K562 (cell line): ENCODE results near the gene SGPP2. TPM values are rescaled to one million over a fixed set of nuclear protein-coding genes. Genes with fewer than 3 reads are reported as not detected.

Experiments
- ATAC-seq: fragments of 200-7000 bp; cut with Tn5 transposase; 3 replicates; pipeline ENCODE4 v1.9.1; 2020; ENCODE audit warnings: moderate library complexity
- BruUV-seq: library from RNA; stranded (reverse); fragments of 400-500 nt; replicated peaks from 2 replicates; lab custom pipeline; 2021; lab: Mats Ljungman, UMichigan
- CTCF ChIA-PET: fragments of 300-600 bp; formaldehyde crosslinking; extraction: SDS; loops from one replicate; lab custom pipeline; 2021; ENCODE audit warnings: low intra/inter-chr PET ratio; lab: Yijun Ruan, JAX
- POLR2A ChIA-PET: fragments of 300-600, 350-650 bp; sonication (Branson Sonifier 250); formaldehyde crosslinking; extraction: SDS; loops from one replicate; lab custom pipeline; 2021; ENCODE audit warnings: antibody characterized with exemption, inconsistent platforms; lab: Yijun Ruan, JAX
- DNase-seq, 4 experiments: peaks; one replicate each; pipeline versions ENCODE4 v3.0.0 to v3.0.0-alpha.2; 2011 to 2018; ENCODE audit warnings: low spot score in 3 of 4, mixed read lengths in 3 of 4; ENCODE audit errors: extremely low read depth in 1 of 4
- FAIRE-seq: peaks from 2 replicates; lab custom pipeline; 2011; peaks lifted over from hg19 to GRCh38; lab: Jason Lieb, UNC
- H2AFZ ChIP-seq: 2 replicates; pipeline ENCODE4 v1.6.0; 2011; ENCODE audit warnings: low read depth, low read length, control low read depth, inconsistent platforms
- H3K27ac ChIP-seq: fragments of 200-600 bp; 3 replicates; pipeline ENCODE4 v1.8.0; 2011; ENCODE audit warnings: low read depth, mild to moderate bottlenecking, control low read depth, inconsistent platforms, low read length, moderate library complexity, mixed read lengths; ENCODE audit errors: extremely low read depth
- H3K27me3 ChIP-seq, 2 experiments: fragments of 300-600 bp in 1 of 2; 2 replicates in 1 of 2; 3 replicates in 1 of 2; pipeline versions ENCODE4 v1.6.0 to v1.8.0; 2011; ENCODE audit warnings: inconsistent platforms in 2 of 2, low read length in 2 of 2, mild to moderate bottlenecking in 1 of 2, mixed read lengths in 1 of 2, moderate library complexity in 1 of 2; ENCODE audit not compliant: control insufficient read depth in 2 of 2, insufficient read depth in 2 of 2
- H3K36me3 ChIP-seq: fragments of 300-600 bp; 3 replicates; pipeline ENCODE4 v1.8.0; 2011; ENCODE audit warnings: mild to moderate bottlenecking, low read length, inconsistent platforms; ENCODE audit not compliant: control insufficient read depth, insufficient read depth
- H3K4me1 ChIP-seq, 2 experiments: fragments of 200-600 bp in 1 of 2; replicated peaks in 1 of 2; 2 replicates in 1 of 2; 3 replicates in 1 of 2; pipeline versions ENCODE4 v1.5.1 to v1.8.0; 2011; ENCODE audit warnings: inconsistent platforms in 2 of 2, low read length in 2 of 2, mild to moderate bottlenecking in 1 of 2, mixed read lengths in 1 of 2, moderate library complexity in 1 of 2; ENCODE audit not compliant: control insufficient read depth in 2 of 2, insufficient read depth in 2 of 2
- H3K4me2 ChIP-seq: 2 replicates; pipeline ENCODE4 v1.6.1; 2011; ENCODE audit warnings: low read length, control low read depth, inconsistent platforms, mixed read lengths; ENCODE audit not compliant: insufficient read depth
- H3K4me3 ChIP-seq: fragments of 200-600 bp; sonication (generic), shearing (Covaris generic); 2 replicates; pipeline ENCODE4 v1.5.1; 2016; ENCODE audit warnings: control low read depth, inconsistent platforms
- H3K79me2 ChIP-seq: fragments of 200-600 bp; 3 replicates; pipeline ENCODE4 v1.8.0; 2011; ENCODE audit warnings: low read length, inconsistent platforms; ENCODE audit not compliant: control insufficient read depth, insufficient read depth
- H3K9ac ChIP-seq, 2 experiments: 2 replicates each; pipeline versions ENCODE4 v1.6.0 to v1.6.1; 2011; ENCODE audit warnings: low read depth in 2 of 2, low read length in 2 of 2, control low read depth in 1 of 2, inconsistent platforms in 1 of 2, mild to moderate bottlenecking in 1 of 2, mixed read lengths in 1 of 2; ENCODE audit not compliant: insufficient read depth in 1 of 2
- H3K9me1 ChIP-seq: one replicate; pipeline ENCODE4 v1.6.0; 2011; ENCODE audit warnings: inconsistent platforms, mild to moderate bottlenecking, low read length, moderate library complexity; ENCODE audit not compliant: control insufficient read depth, insufficient read depth
- H3K9me3 ChIP-seq: replicated peaks from 2 replicates; pipeline ENCODE4 v1.5.1; 2011; ENCODE audit warnings: low read depth, low read length, inconsistent platforms; ENCODE audit not compliant: control insufficient read depth, insufficient read depth
- H4K20me1 ChIP-seq: replicated peaks from 2 replicates; pipeline ENCODE4 v1.6.1; 2011; ENCODE audit warnings: low read length, inconsistent platforms, mixed read lengths; ENCODE audit not compliant: control insufficient read depth, insufficient read depth
- BACH1 ChIP-seq: fragments of 200-800 bp; sonication (Bioruptor generic); IDR thresholded peaks from 2 replicates; pipeline ENCODE4 v1.6.1; 2016; ENCODE audit warnings: missing genetic modification characterization, missing compliant biosample characterization
- C11orf30 ChIP-seq: fragments of 450-650 bp; IDR thresholded peaks from 2 replicates; pipeline ENCODE4 v1.6.1; 2016; ENCODE audit warnings: low read depth, mild to moderate bottlenecking
- CBFB ChIP-seq: sonication (generic); formaldehyde crosslinking; IDR thresholded peaks from 2 replicates; pipeline ENCODE4 v1.4.0; 2020; ENCODE audit warnings: mild to moderate bottlenecking, missing genetic modification reagents
- CREB1 ChIP-seq, 2 experiments: sonication (generic) in 1 of 2; formaldehyde crosslinking in 1 of 2; IDR thresholded peaks; 2 replicates each; pipeline versions ENCODE4 v1.6.1 to v1.8.0; 2012 to 2022; ENCODE audit warnings: inconsistent platforms in 1 of 2, mild to moderate bottlenecking in 1 of 2, missing genetic modification reagents in 1 of 2, moderate library complexity in 1 of 2
- FOXA1 ChIP-seq: fragments of 450-650 bp; IDR thresholded peaks from 2 replicates; pipeline ENCODE4 v1.6.1; 2016; ENCODE audit warnings: mild to moderate bottlenecking, borderline replicate concordance
- HMGN3 ChIP-seq: IDR thresholded peaks from 2 replicates; pipeline ENCODE4 v1.6.1; 2011; ENCODE audit warnings: borderline replicate concordance, low read depth, mild to moderate bottlenecking, mixed read lengths, low read length; ENCODE audit not compliant: insufficient read length; ENCODE audit errors: extremely low read depth
- LARP7 ChIP-seq: fragments of 450-650 bp; IDR thresholded peaks from 2 replicates; pipeline ENCODE4 v1.6.1; 2016
- POLR2H ChIP-seq: IDR thresholded peaks from 2 replicates; pipeline ENCODE4 v1.6.1; 2016; ENCODE audit warnings: missing genetic modification characterization, low read depth, mild to moderate bottlenecking, control low read depth, missing compliant biosample characterization, moderate library complexity
- ZKSCAN1 ChIP-seq: fragments of 150-350 bp; IDR thresholded peaks from 2 replicates; pipeline ENCODE4 v1.6.1; 2016; ENCODE audit warnings: low read depth, low read length
- WGBS: fragments of 100-300 bp; shearing (Covaris generic); methylation state at CpG from one replicate; pipeline ENCODE4 v1.1.6; 2016; ENCODE audit warnings: low coverage, mixed read lengths; ENCODE audit not compliant: insufficient coverage; ENCODE audit errors: missing lambda C conversion rate; 5-methylcytosine and 5-hydroxymethylcytosine counted together
- in situ Hi-C: fragments of 300-500 bp; cut with MboI; formaldehyde crosslinking; loops from 4 replicates; pipeline ENCODE4 v1.15.0; 2018; ENCODE audit warnings: inconsistent platforms, mixed read lengths
- intact Hi-C: fragments of 100-400 bp; cut with micrococcal nuclease; formaldehyde crosslinking; loops from 2 replicates; pipeline ENCODE4 v1.14.2; 2022
- polyA plus RNA-seq, 8 experiments: library from polyadenylated mRNA; depleted of rRNA in 4 of 8; stranded (reverse) in 5 of 8; unstranded in 3 of 8; fragments of >200 nt; fragmentation: Nextera tagmentation in 2 of 8; fragmentation: Illumina TruSeq in 1 of 8; extraction: Ambion mirVana in 2 of 8; extraction: Trizol in 1 of 8; gene quantifications; 2 replicates each; pipeline versions ENCODE4 v1.2.1 to v1.2.3, GENCODE V29; 2011 to 2014; ENCODE audit warnings: inconsistent platforms in 1 of 8, missing spikeins in 1 of 8
- total RNA-seq, 7 experiments: library from RNA; depleted of rRNA in 6 of 7; stranded (reverse); fragments of >200 nt in 6 of 7; fragmentation: Illumina TruSeq in 2 of 7; extraction: Trizol in 2 of 7; gene quantifications; 2 replicates each; pipeline versions ENCODE4 v1.2.1 to v1.2.3, GENCODE V29; 2011 to 2021; ENCODE audit warnings: low replicate concordance in 1 of 7
- TF ChIP-seq, protein P1 (sequence below), 2 experiments: IDR thresholded peaks in 1 of 2; conservative IDR thresholded peaks in 1 of 2; 2 replicates each; pipeline ENCODE4 v1.6.1; 2016; ENCODE audit warnings: low read depth in 2 of 2, mild to moderate bottlenecking in 1 of 2, missing compliant biosample characterization in 1 of 2, missing genetic modification characterization in 1 of 2, moderate library complexity in 1 of 2
- TF ChIP-seq, protein P2 (sequence below): fragments of 450-650 bp; IDR thresholded peaks from one replicate; pipeline ENCODE4 v1.6.1; 2018; ENCODE audit warnings: mild to moderate bottlenecking, moderate library complexity; ENCODE audit not compliant: partially characterized antibody
- TF ChIP-seq, protein P3 (sequence below): fragments of 450-650 bp; IDR thresholded peaks from 2 replicates; pipeline ENCODE4 v1.6.1; 2018; ENCODE audit not compliant: partially characterized antibody

The SGPP2 gene
- total and polyA plus RNA-seq, 9 of the 15 experiments (the other 6 are each of a cell fraction or from before 2014, with no cell fraction given) = 0.01 to 0.04 TPM; not detected in 7

DNA sequence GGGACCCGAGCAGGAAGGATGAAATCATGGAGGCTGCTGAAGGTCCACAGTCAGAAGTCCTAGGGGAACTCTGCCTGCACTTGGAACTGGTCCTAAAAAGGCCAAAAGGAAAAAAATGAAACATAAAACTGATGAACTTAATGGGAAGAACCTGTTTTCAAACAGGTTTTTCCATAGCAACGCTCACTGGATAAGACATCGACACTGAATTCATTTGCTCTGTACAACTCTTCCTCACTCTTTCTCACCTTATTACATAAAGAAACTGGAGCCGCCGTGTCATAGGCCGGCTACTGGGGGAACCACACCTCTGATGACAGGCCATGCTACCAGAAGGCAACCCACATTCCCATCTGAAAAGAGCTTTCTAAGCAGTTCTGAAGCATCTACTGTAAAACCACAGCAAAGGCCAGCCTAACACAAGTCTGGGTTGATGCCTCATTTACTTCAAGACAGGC, 147.9 kb downstream of the SGPP2 start (continued):
- TF ChIP-seq LARP7 (no peak), CBFB (CRISPR knock-in tag) (no peak)

DNA sequence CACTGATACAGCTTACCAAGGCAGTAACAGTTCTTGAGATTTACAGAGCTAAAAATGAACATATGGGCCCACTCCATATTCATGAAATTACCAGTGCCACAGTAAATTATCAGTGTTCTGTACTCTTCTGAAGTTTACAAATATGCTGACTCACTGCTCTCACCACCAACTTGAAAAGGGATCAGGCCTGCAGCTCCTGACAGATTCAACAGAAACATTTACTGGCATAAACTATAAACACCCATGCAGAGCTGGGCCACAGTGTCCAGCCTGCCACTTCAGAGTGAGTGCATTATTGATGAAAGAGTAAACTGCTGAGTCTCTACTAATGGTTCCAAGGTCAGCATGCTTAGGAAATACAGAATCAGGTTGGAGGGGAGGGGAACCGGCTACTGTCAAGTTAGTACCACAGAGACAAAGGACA, 148.4 kb downstream of the SGPP2 start:
- peak in 2 of 4 experiments; percentile 37 to 58 for DNase-seq
- H3K4me3 ChIP-seq = no peak overlapping the region
- in situ Hi-C loops = loop anchor here (25.0 kb wide), 1 partner anchor 260 kb away; a partner anchor contains a TSS
- intact Hi-C loops = no loop called here
- ATAC-seq = peak; percentile 84
- no peak overlapping the region for H2AFZ ChIP-seq
- 50% methylated on average over 1 of the region's 1 CpG for WGBS
- no peaks in the 10 kb centered on the region; the same call in 2 of the 3 replicates for H3K79me2 ChIP-seq
- H3K4me1 ChIP-seq = peaks cover 0 to 10% of the 10 kb centered on the region in 2 experiments; a peak in 3 of 5 replicates
- no peaks in the 10 kb centered on the region for H3K27me3 ChIP-seq
- H3K4me2 ChIP-seq = peak overlapping the region; percentile 43; the same call in 1 of the 2 replicates
- ChIA-PET CTCF (no interaction called here), POLR2A (no interaction called here)
- H4K20me1 ChIP-seq = no peaks in the 10 kb centered on the region
- peak overlapping the region; percentile 50; the same call in 2 of the 3 replicates for H3K27ac ChIP-seq
- peaks cover 67% of the 10 kb centered on the region; the same call in 2 of the 3 replicates for H3K36me3 ChIP-seq
- no peaks in the 10 kb centered on the region for H3K9me3 ChIP-seq
- no peak overlapping the region for H3K9ac ChIP-seq
- BruUV-seq = no TSS peak
- peak; percentile 61 for FAIRE-seq
- no peaks in the 10 kb centered on the region for H3K9me1 ChIP-seq
- TF ChIP-seq ZKSCAN1 = no peak
- TF ChIP-seq, protein P1, sequence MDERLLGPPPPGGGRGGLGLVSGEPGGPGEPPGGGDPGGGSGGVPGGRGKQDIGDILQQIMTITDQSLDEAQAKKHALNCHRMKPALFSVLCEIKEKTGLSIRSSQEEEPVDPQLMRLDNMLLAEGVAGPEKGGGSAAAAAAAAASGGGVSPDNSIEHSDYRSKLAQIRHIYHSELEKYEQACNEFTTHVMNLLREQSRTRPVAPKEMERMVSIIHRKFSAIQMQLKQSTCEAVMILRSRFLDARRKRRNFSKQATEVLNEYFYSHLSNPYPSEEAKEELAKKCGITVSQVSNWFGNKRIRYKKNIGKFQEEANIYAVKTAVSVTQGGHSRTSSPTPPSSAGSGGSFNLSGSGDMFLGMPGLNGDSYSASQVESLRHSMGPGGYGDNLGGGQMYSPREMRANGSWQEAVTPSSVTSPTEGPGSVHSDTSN (CRISPR knock-in tag; IDR thresholded peaks at IDR 0.05; ENCODE audit: low read depth) = no peak
- TF ChIP-seq, protein P1 (tag; conservative IDR thresholded peaks at IDR 0.05; ENCODE audit: low read depth) = 0 out of 2 replicates have a peak, but pooled peaks have one; percentile 22
- no peak for TF ChIP-seq FOXA1
- TF ChIP-seq, protein P2, sequence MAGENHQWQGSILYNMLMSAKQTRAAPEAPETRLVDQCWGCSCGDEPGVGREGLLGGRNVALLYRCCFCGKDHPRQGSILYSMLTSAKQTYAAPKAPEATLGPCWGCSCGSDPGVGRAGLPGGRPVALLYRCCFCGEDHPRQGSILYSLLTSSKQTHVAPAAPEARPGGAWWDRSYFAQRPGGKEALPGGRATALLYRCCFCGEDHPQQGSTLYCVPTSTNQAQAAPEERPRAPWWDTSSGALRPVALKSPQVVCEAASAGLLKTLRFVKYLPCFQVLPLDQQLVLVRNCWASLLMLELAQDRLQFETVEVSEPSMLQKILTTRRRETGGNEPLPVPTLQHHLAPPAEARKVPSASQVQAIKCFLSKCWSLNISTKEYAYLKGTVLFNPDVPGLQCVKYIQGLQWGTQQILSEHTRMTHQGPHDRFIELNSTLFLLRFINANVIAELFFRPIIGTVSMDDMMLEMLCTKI = no peak
- TF ChIP-seq CREB1 (IDR thresholded peaks at IDR 0.05) = no peak
- no peak for TF ChIP-seq CREB1 (CRISPR knock-in tag; IDR thresholded peaks at IDR 0.05)
- TF ChIP-seq, protein P3, sequence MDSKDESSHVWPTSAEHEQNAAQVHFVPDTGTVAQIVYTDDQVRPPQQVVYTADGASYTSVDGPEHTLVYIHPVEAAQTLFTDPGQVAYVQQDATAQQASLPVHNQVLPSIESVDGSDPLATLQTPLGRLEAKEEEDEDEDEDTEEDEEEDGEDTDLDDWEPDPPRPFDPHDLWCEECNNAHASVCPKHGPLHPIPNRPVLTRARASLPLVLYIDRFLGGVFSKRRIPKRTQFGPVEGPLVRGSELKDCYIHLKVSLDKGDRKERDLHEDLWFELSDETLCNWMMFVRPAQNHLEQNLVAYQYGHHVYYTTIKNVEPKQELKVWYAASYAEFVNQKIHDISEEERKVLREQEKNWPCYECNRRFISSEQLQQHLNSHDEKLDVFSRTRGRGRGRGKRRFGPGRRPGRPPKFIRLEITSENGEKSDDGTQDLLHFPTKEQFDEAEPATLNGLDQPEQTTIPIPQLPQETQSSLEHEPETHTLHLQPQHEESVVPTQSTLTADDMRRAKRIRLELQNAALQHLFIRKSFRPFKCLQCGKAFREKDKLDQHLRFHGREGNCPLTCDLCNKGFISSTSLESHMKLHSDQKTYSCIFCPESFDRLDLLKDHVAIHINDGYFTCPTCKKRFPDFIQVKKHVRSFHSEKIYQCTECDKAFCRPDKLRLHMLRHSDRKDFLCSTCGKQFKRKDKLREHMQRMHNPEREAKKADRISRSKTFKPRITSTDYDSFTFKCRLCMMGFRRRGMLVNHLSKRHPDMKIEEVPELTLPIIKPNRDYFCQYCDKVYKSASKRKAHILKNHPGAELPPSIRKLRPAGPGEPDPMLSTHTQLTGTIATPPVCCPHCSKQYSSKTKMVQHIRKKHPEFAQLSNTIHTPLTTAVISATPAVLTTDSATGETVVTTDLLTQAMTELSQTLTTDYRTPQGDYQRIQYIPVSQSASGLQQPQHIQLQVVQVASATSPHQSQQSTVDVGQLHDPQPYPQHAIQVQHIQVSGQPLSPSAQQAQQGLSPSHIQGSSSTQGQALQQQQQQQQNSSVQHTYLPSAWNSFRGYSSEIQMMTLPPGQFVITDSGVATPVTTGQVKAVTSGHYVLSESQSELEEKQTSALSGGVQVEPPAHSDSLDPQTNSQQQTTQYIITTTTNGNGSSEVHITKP = no peak
- no peak for TF ChIP-seq POLR2H (tag)
- TF ChIP-seq C11orf30 = peak; percentile 94
- peak; percentile 72 for TF ChIP-seq BACH1 (tag)
- TF ChIP-seq HMGN3 = no peak
